Raji (cell line): ENCODE results near the gene MXD3.

Experiments used
- POLR2A ChIP-seq: IDR thresholded peaks from 2 replicates; pipeline ENCODE4 v1.6.1; 2011; ENCODE audit warnings: low read depth, low read length, control low read depth; ENCODE audit not compliant: insufficient read depth

Gene MXD3

GRCh38 chr5:177311723-177312648 lies at the start of gene MXD3:
TSS of gene MXD3 (minus strand) at chr5:177311898. CDS start at chr5:177311830, 68 bp downstream.
- peak; percentile 65 for TF ChIP-seq POLR2A

GRCh38 chr5:177359860-177360259 lies 48.2 kb upstream of the MXD3 start:
- TF ChIP-seq POLR2A, result no peak

- no peak for TF ChIP-seq POLR2A
These were observed 47.8 kb upstream of the MXD3 start for GRCh38 chr5:177359451-177359851.

GRCh38 chr5:177358370-177358819 lies 46.7 kb upstream of the MXD3 start:
- no peak for TF ChIP-seq POLR2A

GRCh38 chr5:177357459-177358351 lies 46.0 kb upstream of the MXD3 start, which contains the start of gene RGS14:
TSS of gene RGS14 (plus strand) at chr5:177357924. CDS start at chr5:177358025, 101 bp downstream.
- TF ChIP-seq POLR2A, result peak; percentile 86

GRCh38 chr5:177357146-177357458 lies 45.4 kb upstream of the MXD3 start:
- no peak for TF ChIP-seq POLR2A

GRCh38 chr5:177356746-177357145 lies 45.0 kb upstream of the MXD3 start:
- TF ChIP-seq POLR2A, result no peak

GRCh38 chr5:177355868-177356168 lies 44.1 kb upstream of the MXD3 start:
- TF ChIP-seq POLR2A, result no peak

GRCh38 chr5:177355162-177355867 lies 43.6 kb upstream of the MXD3 start:
- TF ChIP-seq POLR2A, result no peak

- no peak for TF ChIP-seq POLR2A
These were observed 43.0 kb upstream of the MXD3 start for GRCh38 chr5:177354711-177355110.

- TF ChIP-seq POLR2A, result no peak
These were observed 42.6 kb upstream of the MXD3 start for GRCh38 chr5:177354256-177354655.

GRCh38 chr5:177353093-177353492 lies 41.4 kb upstream of the MXD3 start:
- no peak for TF ChIP-seq POLR2A

GRCh38 chr5:177351392-177352329 lies 40.0 kb upstream of the MXD3 start, which contains the start of gene LMAN2:
TSS of gene LMAN2 (minus strand) at chr5:177351668. CDS start at chr5:177351647, 21 bp downstream.
- TF ChIP-seq POLR2A, result peak; percentile 76
